NCI-H146 treated with DMSO at 0.1 percent for 48 hours (cell line): ENCODE results near the gene GLRA3.

ENCODE experiments used
- DNase-seq: peaks from one replicate; lab custom pipeline; 2025; ENCODE audit not compliant: unreplicated experiment; lab: John Stamatoyannopoulos, UW

The GLRA3 gene

DNA sequence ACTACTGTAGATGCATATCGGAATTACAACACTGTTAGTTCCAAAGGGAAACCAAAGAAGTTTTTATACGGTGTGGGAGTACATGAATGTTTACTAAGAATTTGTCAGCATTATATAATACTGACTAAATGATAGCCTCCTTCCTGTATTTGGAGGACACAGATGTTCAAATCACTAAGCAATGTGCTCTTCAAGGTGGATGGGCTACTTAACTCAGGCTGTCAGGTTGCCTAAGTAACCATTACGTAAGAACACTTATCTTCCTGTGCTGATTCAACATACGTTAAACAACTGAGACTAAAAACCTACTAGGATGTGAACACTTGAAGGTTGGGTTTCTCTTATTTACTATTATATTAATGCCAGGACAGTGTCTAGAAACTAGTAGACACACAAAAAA, 224.8 kb downstream of the GLRA3 start:
- DNase-seq: no peak

- DNase-seq: no peak
Measured at GRCh38 chr4:174600391-174600790, 228.7 kb downstream of the GLRA3 start.

DNA sequence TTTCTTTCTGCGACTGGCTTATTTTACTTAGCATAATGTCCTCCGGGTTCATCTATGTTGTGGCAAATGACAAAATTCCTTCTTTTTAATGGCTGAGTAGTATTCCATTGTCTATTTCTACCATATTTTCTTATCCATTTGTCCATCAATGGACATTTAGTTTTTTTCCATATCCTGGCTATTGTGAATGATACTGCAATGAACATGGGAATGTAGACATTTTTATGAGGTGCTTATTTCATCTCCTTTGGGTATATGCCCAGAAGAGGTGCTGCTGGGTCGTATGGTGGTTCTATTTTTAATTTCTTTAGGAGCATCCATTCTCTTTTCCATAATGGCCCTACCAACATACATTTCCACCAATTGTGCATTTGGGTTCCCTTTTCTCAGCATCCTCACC, 230.2 kb downstream of the GLRA3 start:
- DNase-seq: no peak

- DNase-seq: no peak
Measured at GRCh38 chr4:174596513-174596912, 232.5 kb downstream of the GLRA3 start.

DNA sequence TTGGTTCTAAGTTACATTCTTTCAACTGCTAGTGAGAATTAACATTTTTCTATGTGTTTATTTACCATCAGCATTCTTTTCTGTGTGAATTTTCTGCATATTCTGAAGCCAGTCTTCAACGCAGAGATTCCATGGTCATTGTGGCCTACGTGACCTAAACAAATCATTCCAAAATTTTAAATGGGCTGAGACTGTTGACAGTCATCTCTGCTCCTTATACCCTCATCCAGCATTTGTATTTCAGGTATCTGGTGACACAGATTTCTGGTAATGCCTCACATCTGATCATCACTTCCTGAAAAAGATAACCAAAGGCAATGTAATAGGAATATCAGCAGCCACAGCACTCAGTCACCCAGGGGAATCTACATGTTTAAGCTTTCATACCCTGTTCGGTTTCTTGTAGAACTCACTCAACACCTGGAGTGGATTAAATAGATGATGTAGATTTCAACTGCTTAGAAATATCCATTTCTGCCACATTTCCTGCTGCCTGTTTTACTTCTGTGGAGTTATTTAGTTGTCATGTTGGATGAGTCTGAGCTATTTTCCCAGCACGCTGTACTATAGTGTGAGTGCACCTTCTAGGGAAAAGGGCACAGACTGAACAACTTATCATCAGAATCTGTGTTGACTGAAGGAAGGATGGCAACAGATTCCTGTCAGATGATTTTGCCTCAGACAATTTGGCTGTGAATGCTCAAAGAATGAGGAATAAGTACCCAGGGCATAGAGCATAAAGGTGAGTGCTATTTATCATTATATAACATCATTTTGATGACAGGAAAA, 233.7 kb downstream of the GLRA3 start:
- DNase-seq: no peak

- DNase-seq: no peak
Measured at GRCh38 chr4:174593701-174594100, 235.3 kb downstream of the GLRA3 start.

DNA sequence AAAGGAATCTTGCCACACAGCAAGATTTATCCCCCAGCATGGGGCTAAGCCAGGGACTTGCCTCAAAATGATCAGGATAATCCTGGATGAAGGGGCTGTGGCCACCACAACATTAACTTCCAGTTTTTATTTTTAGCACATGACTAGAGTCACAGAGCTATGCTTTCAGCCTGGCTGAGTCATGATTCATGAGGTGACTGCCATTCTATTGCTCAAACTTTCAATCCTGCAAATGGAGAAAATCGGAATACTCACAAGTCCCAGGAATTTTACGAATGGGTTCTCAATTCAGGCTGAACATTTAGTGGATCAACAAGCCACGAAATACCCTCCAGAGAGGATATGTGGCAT, 236.1 kb downstream of the GLRA3 start:
- DNase-seq: no peak

DNA sequence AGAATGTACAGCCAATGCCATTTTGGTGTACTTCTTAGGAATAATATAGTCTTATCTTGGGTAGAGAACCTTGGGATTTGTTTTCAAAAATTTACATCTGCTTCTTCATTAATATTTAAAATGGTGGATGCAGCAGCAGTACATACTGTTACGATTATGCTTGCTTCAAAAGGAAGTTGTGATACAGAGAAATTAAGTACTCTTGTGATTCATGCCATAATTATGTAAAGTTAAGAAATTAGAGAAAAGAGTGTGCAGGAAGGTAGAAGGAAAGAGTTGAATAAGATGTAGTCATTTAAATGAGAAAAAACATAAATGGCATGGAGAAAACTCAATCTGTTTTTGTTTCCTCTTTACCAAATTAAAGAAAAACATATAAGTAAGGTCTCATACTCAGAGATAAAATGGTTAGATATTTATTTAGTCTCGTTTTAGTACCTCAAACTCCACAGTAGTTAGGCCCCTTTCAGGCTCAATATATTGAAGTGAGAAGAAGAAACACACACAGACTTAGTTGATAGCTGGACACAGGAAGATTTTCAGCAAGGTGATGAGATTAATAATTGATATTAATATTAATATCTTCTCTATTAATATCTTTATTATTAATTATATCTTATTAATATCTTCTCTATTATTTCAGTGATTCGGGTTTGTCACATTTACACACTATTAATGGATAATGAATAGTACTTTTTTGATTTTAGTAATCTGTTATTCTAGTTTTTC, 236.6 kb downstream of the GLRA3 start:
- no peak for DNase-seq

DNA sequence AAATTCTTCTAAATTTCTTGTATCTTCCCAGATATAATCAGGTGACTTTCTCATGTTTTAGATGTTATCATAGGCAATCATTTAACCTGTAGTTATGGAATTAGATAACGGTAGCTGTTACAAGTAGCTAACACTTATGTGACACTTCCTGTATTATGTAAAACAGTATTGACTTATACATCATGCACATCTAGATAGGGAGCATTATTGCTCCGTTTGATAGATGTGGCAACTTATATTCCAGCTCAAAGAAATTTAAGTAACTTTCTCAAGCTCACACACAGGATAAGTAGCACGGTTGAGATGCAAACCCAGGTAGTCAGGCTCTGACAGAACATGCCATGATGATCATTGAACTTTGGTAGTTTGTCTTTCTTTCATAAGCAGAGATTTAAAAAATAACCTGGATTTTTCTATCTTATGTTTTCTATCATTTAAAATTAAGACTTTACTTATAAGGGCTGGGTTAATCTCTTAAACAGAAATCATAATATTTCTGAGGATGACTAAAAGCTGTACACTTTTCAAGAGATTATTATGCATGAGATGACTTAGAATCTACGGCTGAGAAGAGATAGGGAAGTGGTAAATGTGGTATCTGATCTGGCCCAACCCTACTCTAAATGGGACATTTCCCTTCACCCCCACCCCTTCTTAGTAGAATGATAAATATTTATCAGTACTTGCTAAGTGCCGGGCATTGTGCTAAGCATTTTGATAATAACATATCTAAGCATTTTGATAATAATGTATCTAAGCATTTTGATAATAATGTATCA, 237.6 kb downstream of the GLRA3 start:
- no peak for DNase-seq

GRCh38 chr4:174590336-174590735, 238.7 kb downstream of the GLRA3 start:
- DNase-seq: no peak
